H1 (cell line): ENCODE measurements around the gene ABI3. TPM values are rescaled to one million over a fixed set of nuclear protein-coding genes. Genes with fewer than 3 reads are reported as not detected.

Source experiments
- BACH1 ChIP-seq: IDR thresholded peaks from 2 replicates; pipeline ENCODE4 v1.6.1; 2012; ENCODE audit warnings: low read length, improper control_type of control experiment
- BCL11A ChIP-seq, 2 experiments: IDR thresholded peaks; one replicate each; pipeline ENCODE4 v1.6.1; 2011; ENCODE audit warnings: low read depth in 2 of 2, low read length in 2 of 2, mild to moderate bottlenecking in 2 of 2
- CEBPB ChIP-seq: IDR thresholded peaks from 2 replicates; pipeline ENCODE4 v1.6.1; 2012; ENCODE audit warnings: low read depth, low read length
- CHD1 ChIP-seq: IDR thresholded peaks from 2 replicates; pipeline ENCODE4 v1.6.1; 2012; ENCODE audit warnings: low read depth, low read length, improper control_type of control experiment
- EP300 ChIP-seq, 2 experiments: IDR thresholded peaks; 1 replicate in 1 of 2; 2 replicates in 1 of 2; pipeline ENCODE4 v1.6.1; 2011 to 2012; ENCODE audit warnings: low read depth in 2 of 2, low read length in 2 of 2, mild to moderate bottlenecking in 2 of 2, borderline replicate concordance in 1 of 2, inconsistent platforms in 1 of 2, moderate library complexity in 1 of 2
- FOSL1 ChIP-seq: IDR thresholded peaks from 2 replicates; pipeline ENCODE4 v1.6.1; 2011; ENCODE audit warnings: mild to moderate bottlenecking, low read depth, low read length, moderate library complexity; ENCODE audit not compliant: insufficient read depth
- GABPA ChIP-seq: IDR thresholded peaks from 2 replicates; pipeline ENCODE4 v1.6.1; 2011; ENCODE audit warnings: mild to moderate bottlenecking, low read length, moderate library complexity, borderline replicate concordance; ENCODE audit not compliant: insufficient read depth
- JUND ChIP-seq: IDR thresholded peaks from 2 replicates; pipeline ENCODE4 v1.6.1; 2011; ENCODE audit warnings: mild to moderate bottlenecking, improper control_type of control experiment, low read length
- KDM4A ChIP-seq: IDR thresholded peaks from one replicate; pipeline ENCODE4 v1.7.1; 2012; ENCODE audit warnings: low read depth, mild to moderate bottlenecking, moderate library complexity, low read length, inconsistent platforms; ENCODE audit not compliant: severe bottlenecking
- KDM5A ChIP-seq: fragments of 200-600 bp; IDR thresholded peaks from 2 replicates; pipeline ENCODE4 v1.7.1; 2012; ENCODE audit warnings: mild to moderate bottlenecking, low read length, inconsistent platforms, mixed read lengths
- MAFK ChIP-seq: IDR thresholded peaks from 2 replicates; pipeline ENCODE4 v1.6.1; 2012; ENCODE audit warnings: low read depth, mild to moderate bottlenecking, improper control_type of control experiment, low read length
- MAX ChIP-seq: IDR thresholded peaks from 2 replicates; pipeline ENCODE4 v1.6.1; 2012; ENCODE audit warnings: inconsistent platforms
- NANOG ChIP-seq: IDR thresholded peaks from 2 replicates; pipeline ENCODE4 v1.6.1; 2011; ENCODE audit warnings: low read length, low read depth, mild to moderate bottlenecking, inconsistent platforms; ENCODE audit not compliant: insufficient read depth, poor library complexity, severe bottlenecking
- NRF1 ChIP-seq: IDR thresholded peaks from 2 replicates; pipeline ENCODE4 v1.6.1; 2011; ENCODE audit warnings: mild to moderate bottlenecking, low read depth, low read length, improper control_type of control experiment
- POLR2AphosphoS5 ChIP-seq: IDR thresholded peaks from 2 replicates; pipeline ENCODE4 v1.6.1; 2011; ENCODE audit warnings: low read depth, low read length
- RAD21 ChIP-seq, 2 experiments: IDR thresholded peaks in 1 of 2; conservative IDR thresholded peaks in 1 of 2; 2 replicates each; pipeline ENCODE4 v1.6.1; 2011; ENCODE audit warnings: low read depth in 2 of 2, low read length in 2 of 2, improper control_type of control experiment in 1 of 2, inconsistent platforms in 1 of 2, mild to moderate bottlenecking in 1 of 2, moderate library complexity in 1 of 2
- RFX5 ChIP-seq: IDR thresholded peaks from 2 replicates; pipeline ENCODE4 v1.6.1; 2011; ENCODE audit warnings: low read depth, low read length, improper control_type of control experiment, borderline replicate concordance
- RNF2 ChIP-seq: fragments of 200-900, 300-1000 bp; sonication (generic); IDR thresholded peaks from 2 replicates; pipeline ENCODE4 v1.7.1; 2016; ENCODE audit warnings: borderline replicate concordance, low read depth, mild to moderate bottlenecking, antibody characterized with exemption, low read length; ENCODE audit not compliant: poor library complexity, severe bottlenecking; ENCODE audit errors: missing control alignments
- SAP30 ChIP-seq: fragments of 300-600 bp; sonication (generic); IDR thresholded peaks from 2 replicates; pipeline ENCODE4 v1.7.1; 2012; ENCODE audit warnings: low read length, moderate library complexity, mild to moderate bottlenecking, inconsistent platforms; ENCODE audit not compliant: insufficient read depth, insufficient replicate concordance
- SRF ChIP-seq: IDR thresholded peaks from 2 replicates; pipeline ENCODE4 v1.6.1; 2011; ENCODE audit warnings: mild to moderate bottlenecking, low read depth, low read length, moderate library complexity
- SUZ12 ChIP-seq: fragments of 200-600 bp; sonication (generic); IDR thresholded peaks from 2 replicates; pipeline ENCODE4 v1.6.1; 2012; ENCODE audit warnings: mild to moderate bottlenecking, inconsistent platforms, low read length, moderate library complexity, mixed read lengths
- TEAD4 ChIP-seq: IDR thresholded peaks from 2 replicates; pipeline ENCODE4 v1.6.1; 2012; ENCODE audit warnings: low read depth, low read length, inconsistent platforms, mixed read lengths
- YY1 ChIP-seq: IDR thresholded peaks from 2 replicates; pipeline ENCODE4 v1.6.1; 2011; ENCODE audit warnings: low read depth, mild to moderate bottlenecking, low read length
- polyA plus RNA-seq, 7 experiments: library from polyadenylated mRNA; depleted of rRNA in 3 of 7; stranded (reverse) in 5 of 7; unstranded in 2 of 7; fragments of >200 nt in 5 of 7; fragments of 200-250 nt in 2 of 7; gene quantifications; 1 replicate in 5 of 7; 2 replicates in 1 of 7; 4 replicates in 1 of 7; pipeline versions ENCODE4 v1.2.1 to v1.2.3, GENCODE V29; 2011 to 2013; ENCODE audit warnings: missing spikeins in 2 of 7, mixed read lengths in 2 of 7
- total RNA-seq: library from RNA; stranded (reverse); fragmentation: NEBNext Ultra II Directional; extraction: Animal tissue kit (Norgen Biotek cat#: 25700); gene quantifications from 2 replicates; pipeline ENCODE4 v1.2.1, GENCODE V29; 2021

The ABI3 gene
- total and polyA plus RNA-seq, 2 of the 8 experiments (the other 6 are each of a cell fraction or from before 2014, with no cell fraction given), result 1.3 to 2.5 TPM

- peak; percentile 72; the same call in 1 of the 2 replicates for TF ChIP-seq MAFK
- no peak for TF ChIP-seq POLR2AphosphoS5
- no peak for TF ChIP-seq BACH1
- no peak for TF ChIP-seq BCL11A (IDR thresholded peaks at IDR 0.05; ENCODE audit: low read depth in 2 of 2, low read length in 2 of 2)
- TF ChIP-seq SRF, result peak; percentile 82
- TF ChIP-seq RNF2, result no peak
- no peak for TF ChIP-seq CHD1
- no peak for TF ChIP-seq RFX5
- TF ChIP-seq RAD21 (IDR thresholded peaks at IDR 0.05 in 1 of 2, conservative IDR thresholded peaks at IDR 0.05 in 1 of 2; ENCODE audit: low read depth in 2 of 2, low read length in 2 of 2), result no peak
- TF ChIP-seq SAP30, result no peak
- TF ChIP-seq MAX, result peak; percentile 79
- TF ChIP-seq YY1, result no peak
- no peak for TF ChIP-seq EP300 (IDR thresholded peaks at IDR 0.05; ENCODE audit: borderline replicate concordance in 1 of 2, low read depth in 2 of 2, low read length in 2 of 2)
- TF ChIP-seq KDM5A, result no peak
- TF ChIP-seq TEAD4, result 0 out of 2 replicates have a peak, but pooled peaks have one; percentile 52
- no peak for TF ChIP-seq JUND
- TF ChIP-seq CEBPB, result peak; percentile 49; the same call in 1 of the 2 replicates
- TF ChIP-seq NRF1, result no peak; the same call in 1 of the 2 replicates
- TF ChIP-seq FOSL1, result no peak
- TF ChIP-seq KDM4A, result peak; percentile 77
- TF ChIP-seq SUZ12, result no peak
- TF ChIP-seq NANOG, result no peak
- TF ChIP-seq GABPA, result no peak
Observed at GRCh38 chr17:49191917-49192741, 18.4 kb upstream of the ABI3 start (continued).
